Heart left ventricle (tissue), 13 donors: ENCODE results near the gene DIP2C.

Experiments used
- POLR2A ChIP-seq, 2 donors: fragments of 450-650 bp; IDR thresholded peaks; one replicate each; pipeline ENCODE4 v1.6.1; 2017; ENCODE audit warnings: antibody characterized with exemption in 2 of 2, mild to moderate bottlenecking in 2 of 2, moderate library complexity in 2 of 2
- TF ChIP-seq, protein P1 (sequence below), 12 donors: fragments of 200-600 bp; sonication (generic) in 4 of 12; IDR thresholded peaks; one replicate each; pipeline versions ENCODE4 v1.5.0 to v1.8.0; 2018 to 2022; ENCODE audit warnings: antibody characterized with exemption in 12 of 12, mild to moderate bottlenecking in 5 of 12
- donor health status: ischemic (EF 13 %, LVEDD 7.1; RV severe dilation, severe dysfunction).
- donor health status: DM: no; HTN: yes; CAD: no.
- donor health status: DM: no; HTN: no; CAD: no.
- donor health status: ischemic (EF 25% LVEDD 6.9; RV normal size, moderate dysfunction).
- donor health status: ischemic (EF 25% LVEDD 5.7; RV mildly dilated, moderate dysfunction).
- donor health status: ischemic (EF 35%, LVEDD 5.7; RV mildly dilated, moderate dysfunction).
- donor health status: nonischemic (EF 11% LVEDD 7.7; RV severe dilation, severe dysfunction).
- donor health status: DM: yes; HTN: yes; CAD: no.
- donor health status: PGD.
- donor health status: ischemic (EF 29% LVEDD 5.4; RV normal size, mild dysfunction).
- donor health status: nonischemic (EF 23%, LVEDD 6.1; RV moderate dilation, normal function).

DNA sequence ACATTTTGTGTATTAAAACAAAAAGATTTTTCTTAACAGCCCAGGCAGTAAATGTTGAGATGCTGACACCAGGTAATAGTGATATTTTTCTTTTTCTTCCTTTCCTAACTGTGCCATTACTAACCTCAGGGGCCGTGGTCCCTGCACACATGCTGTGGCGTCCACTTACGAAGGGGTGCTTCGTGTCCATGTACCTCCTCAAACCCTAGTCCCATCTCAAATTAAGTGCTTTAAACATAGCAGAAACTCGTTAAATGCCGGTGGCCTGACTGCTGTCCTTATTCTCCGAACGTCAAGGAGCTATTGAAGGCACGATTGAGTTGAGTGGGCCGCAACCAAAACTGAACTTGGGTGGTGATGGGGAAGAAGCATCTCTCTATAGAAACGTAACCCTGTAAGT is 421.8 kb downstream of the DIP2C start:
- TF ChIP-seq, protein P1, sequence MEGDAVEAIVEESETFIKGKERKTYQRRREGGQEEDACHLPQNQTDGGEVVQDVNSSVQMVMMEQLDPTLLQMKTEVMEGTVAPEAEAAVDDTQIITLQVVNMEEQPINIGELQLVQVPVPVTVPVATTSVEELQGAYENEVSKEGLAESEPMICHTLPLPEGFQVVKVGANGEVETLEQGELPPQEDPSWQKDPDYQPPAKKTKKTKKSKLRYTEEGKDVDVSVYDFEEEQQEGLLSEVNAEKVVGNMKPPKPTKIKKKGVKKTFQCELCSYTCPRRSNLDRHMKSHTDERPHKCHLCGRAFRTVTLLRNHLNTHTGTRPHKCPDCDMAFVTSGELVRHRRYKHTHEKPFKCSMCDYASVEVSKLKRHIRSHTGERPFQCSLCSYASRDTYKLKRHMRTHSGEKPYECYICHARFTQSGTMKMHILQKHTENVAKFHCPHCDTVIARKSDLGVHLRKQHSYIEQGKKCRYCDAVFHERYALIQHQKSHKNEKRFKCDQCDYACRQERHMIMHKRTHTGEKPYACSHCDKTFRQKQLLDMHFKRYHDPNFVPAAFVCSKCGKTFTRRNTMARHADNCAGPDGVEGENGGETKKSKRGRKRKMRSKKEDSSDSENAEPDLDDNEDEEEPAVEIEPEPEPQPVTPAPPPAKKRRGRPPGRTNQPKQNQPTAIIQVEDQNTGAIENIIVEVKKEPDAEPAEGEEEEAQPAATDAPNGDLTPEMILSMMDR (IDR thresholded peaks at IDR 0.05) = no peak
- no peak for TF ChIP-seq POLR2A (IDR thresholded peaks at IDR 0.05)
